Gastrocnemius medialis (tissue), 4 donors: Measurements from ENCODE around the gene SEC11A. TPM values are rescaled to one million over a fixed set of nuclear protein-coding genes. Genes with fewer than 3 reads are reported as not detected.
A peak's percentile ranks its signal among the peaks of the same experiment; 100 is the strongest.
"Not testable (repeated sequence)": the region's sequence is repeated elsewhere in the genome, so short reads cannot be mapped to it uniquely, and the experiment has no call there.

Source experiments
- ATAC-seq, 2 donors: fragments of 150-250 bp; one replicate each; pipeline ENCODE4 v1.9.1; 2016
- DNase-seq, 2 donors: peaks; one replicate each; pipeline ENCODE4 v3.0.0-alpha.2; 2019
- H3K27ac ChIP-seq, 4 donors: fragments of 200-600 bp; sonication (generic); 1 replicate in 1 of 4; 2 replicates in 3 of 4; pipeline ENCODE4 v1.5.1; 2016 to 2018; ENCODE audit warnings: mild to moderate bottlenecking in 2 of 4, moderate library complexity in 1 of 4
- H3K27me3 ChIP-seq, 3 donors: fragments of 200-600 bp; sonication (generic) in 2 of 3; 1 replicate in 1 of 3; 2 replicates in 2 of 3; pipeline versions ENCODE4 v1.5.1 to v1.6.0; 2016 to 2019; ENCODE audit warnings: mild to moderate bottlenecking in 1 of 3, moderate library complexity in 1 of 3
- H3K36me3 ChIP-seq, 2 donors: fragments of 200-600 bp; sonication (generic) in 1 of 2; one replicate each; pipeline ENCODE4 v1.5.1; 2017 to 2018
- H3K4me1 ChIP-seq, 2 donors: fragments of 200-600 bp; sonication (generic) in 1 of 2; one replicate each; pipeline ENCODE4 v1.5.1; 2016 to 2017; ENCODE audit warnings: mild to moderate bottlenecking in 2 of 2
- H3K4me3 ChIP-seq, 4 donors: fragments of 200-600 bp; sonication (generic) in 3 of 4; 1 replicate in 1 of 4; 2 replicates in 3 of 4; pipeline ENCODE4 v1.5.1; 2016 to 2019; ENCODE audit warnings: mild to moderate bottlenecking in 2 of 4
- H3K9me3 ChIP-seq, 3 donors: fragments of 200-600 bp; sonication (generic) in 2 of 3; 1 replicate in 1 of 3; 2 replicates in 2 of 3; pipeline ENCODE4 v1.5.1; 2016 to 2019
- POLR2A ChIP-seq, 2 donors: fragments of 450-650 bp; IDR thresholded peaks; one replicate each; pipeline ENCODE4 v1.6.1; 2017; ENCODE audit warnings: antibody characterized with exemption in 2 of 2, mild to moderate bottlenecking in 2 of 2, moderate library complexity in 2 of 2
- in situ Hi-C, 4 donors: fragments of 200-750 bp; cut with MboI; loops; one replicate each; pipeline versions ENCODE4 v1.15.0 to v1.8.0; 2017; ENCODE audit warnings: low sequenced_read_pairs in 4 of 4
- intact Hi-C: fragments of 100-400 bp; cut with DNase I; formaldehyde crosslinking; loops from one replicate; pipeline ENCODE4 v1.15.1; 2023; ENCODE audit warnings: low total_unique reads
- total RNA-seq, 4 donors: library from RNA; depleted of rRNA; stranded (reverse); fragments of >200 nt; gene quantifications; one replicate each; pipeline versions ENCODE4 v1.1.0 to v1.2.3, GENCODE V29; 2016
- TF ChIP-seq, protein P1 (sequence below), 5 experiments: fragments of 450-650 bp in 3 of 5; fragments of 200-600 bp in 2 of 5; sonication (generic) in 2 of 5; IDR thresholded peaks in 4 of 5; conservative IDR thresholded peaks in 1 of 5; 1 replicate in 4 of 5; 2 replicates in 1 of 5; pipeline ENCODE4 v1.5.1; 2016 to 2019; ENCODE audit warnings: antibody characterized with exemption in 5 of 5, mild to moderate bottlenecking in 3 of 5, moderate library complexity in 3 of 5

The SEC11A gene
- total RNA-seq, 4 donors from 2014 or later = 90.2 to 127 (median 118) TPM

DNA sequence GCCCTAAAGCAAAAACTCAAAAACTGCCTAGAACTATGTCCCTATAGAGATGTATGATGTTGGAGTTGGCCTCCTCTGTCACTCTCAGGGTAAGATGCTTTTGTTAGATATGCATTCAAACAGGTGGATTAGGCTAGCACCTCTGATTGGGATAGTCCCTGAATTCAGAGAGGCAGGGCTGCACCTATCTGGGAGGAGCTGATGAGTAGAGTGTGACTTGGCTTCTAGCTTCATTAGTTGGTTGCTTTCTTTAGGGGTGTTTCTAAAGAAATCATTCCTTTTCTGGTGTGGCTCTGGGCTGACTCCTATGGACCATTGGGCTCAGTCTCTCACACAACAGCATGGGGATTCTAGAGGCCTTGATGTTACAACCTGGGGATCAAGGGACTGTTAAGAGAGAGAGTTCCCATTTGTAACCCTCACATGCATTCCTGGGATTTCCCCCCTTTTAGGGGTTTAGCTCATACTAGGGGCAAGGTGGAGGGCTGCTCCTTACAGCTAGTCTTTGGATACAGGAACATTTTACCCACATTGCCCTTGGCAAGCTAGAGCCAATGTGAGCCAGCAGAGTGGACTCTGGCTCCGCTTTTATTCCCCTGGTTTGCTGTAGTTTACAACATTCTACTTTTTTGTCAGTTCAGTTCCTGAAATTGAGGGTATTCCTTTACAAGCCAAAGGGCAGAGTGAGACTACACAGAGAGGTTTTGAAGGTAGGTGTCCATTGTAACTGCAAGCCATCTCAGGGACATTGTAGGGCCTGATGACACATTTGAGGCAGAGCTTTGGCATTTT, 40.0 kb upstream of the SEC11A start:
- Histone ChIP-seq H3K9me3 (no peaks in the 10 kb centered on the region), H3K4me1 (peaks cover 74 to 89% of the 10 kb centered on the region in 2 donors), H3K27me3 (no peaks in the 10 kb centered on the region), H3K36me3 (no peaks in the 10 kb centered on the region), H3K27ac (peak overlapping the region in 3 of 4 donors; percentile 30 to 43 (median 35)), H3K4me3 (no peak overlapping the region)
- TF ChIP-seq, protein P1, sequence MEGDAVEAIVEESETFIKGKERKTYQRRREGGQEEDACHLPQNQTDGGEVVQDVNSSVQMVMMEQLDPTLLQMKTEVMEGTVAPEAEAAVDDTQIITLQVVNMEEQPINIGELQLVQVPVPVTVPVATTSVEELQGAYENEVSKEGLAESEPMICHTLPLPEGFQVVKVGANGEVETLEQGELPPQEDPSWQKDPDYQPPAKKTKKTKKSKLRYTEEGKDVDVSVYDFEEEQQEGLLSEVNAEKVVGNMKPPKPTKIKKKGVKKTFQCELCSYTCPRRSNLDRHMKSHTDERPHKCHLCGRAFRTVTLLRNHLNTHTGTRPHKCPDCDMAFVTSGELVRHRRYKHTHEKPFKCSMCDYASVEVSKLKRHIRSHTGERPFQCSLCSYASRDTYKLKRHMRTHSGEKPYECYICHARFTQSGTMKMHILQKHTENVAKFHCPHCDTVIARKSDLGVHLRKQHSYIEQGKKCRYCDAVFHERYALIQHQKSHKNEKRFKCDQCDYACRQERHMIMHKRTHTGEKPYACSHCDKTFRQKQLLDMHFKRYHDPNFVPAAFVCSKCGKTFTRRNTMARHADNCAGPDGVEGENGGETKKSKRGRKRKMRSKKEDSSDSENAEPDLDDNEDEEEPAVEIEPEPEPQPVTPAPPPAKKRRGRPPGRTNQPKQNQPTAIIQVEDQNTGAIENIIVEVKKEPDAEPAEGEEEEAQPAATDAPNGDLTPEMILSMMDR (IDR thresholded peaks at IDR 0.05 in 4 of 5, conservative IDR thresholded peaks at IDR 0.05 in 1 of 5) = no peak
- no peak for TF ChIP-seq POLR2A (IDR thresholded peaks at IDR 0.05)
- DNase-seq (no peak), ATAC-seq (no peak)
- in situ Hi-C loops (loop anchor here in 1 of 4 donors (10.0 kb wide), 1 partner anchor 59 kb away; the partner anchor contains the start of gene ALPK3), intact Hi-C loops (no loop called here)

DNA sequence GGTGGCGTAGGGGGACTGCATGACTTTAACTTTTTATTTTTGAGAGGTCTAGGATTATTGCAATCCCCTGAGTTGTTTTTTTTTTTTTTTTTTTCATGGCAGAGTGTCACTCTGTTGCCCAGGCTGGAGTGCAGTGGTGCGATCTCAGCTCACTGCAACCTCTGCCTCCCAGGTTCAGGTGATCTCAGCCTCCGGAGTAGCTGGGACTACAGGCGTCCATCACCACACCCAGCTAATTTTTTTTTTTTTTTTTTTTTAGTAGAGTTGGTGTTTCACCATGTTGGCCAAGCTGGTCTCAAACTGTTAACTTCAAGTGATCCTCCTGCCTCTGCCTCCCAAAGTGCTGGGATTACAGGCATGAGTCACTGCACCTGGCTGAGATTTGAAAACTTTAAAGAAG, 39.0 kb upstream of the SEC11A start:
- ATAC-seq, H3K9me3 ChIP-seq, DNase-seq, intact Hi-C loops, H3K27me3 ChIP-seq, H3K4me3 ChIP-seq, H3K36me3 ChIP-seq: not testable (repeated sequence)
- Histone ChIP-seq H3K4me1 (peaks cover 74 to 89% of the 10 kb centered on the region in 2 donors), H3K27ac (peak overlapping the region in 3 of 4 donors; percentile 95 to 100 (median 100))
- in situ Hi-C loops = loop anchor here in 1 of 4 donors (10.0 kb wide), 1 partner anchor 60 kb away; the partner anchor contains the start of gene ALPK3

DNA sequence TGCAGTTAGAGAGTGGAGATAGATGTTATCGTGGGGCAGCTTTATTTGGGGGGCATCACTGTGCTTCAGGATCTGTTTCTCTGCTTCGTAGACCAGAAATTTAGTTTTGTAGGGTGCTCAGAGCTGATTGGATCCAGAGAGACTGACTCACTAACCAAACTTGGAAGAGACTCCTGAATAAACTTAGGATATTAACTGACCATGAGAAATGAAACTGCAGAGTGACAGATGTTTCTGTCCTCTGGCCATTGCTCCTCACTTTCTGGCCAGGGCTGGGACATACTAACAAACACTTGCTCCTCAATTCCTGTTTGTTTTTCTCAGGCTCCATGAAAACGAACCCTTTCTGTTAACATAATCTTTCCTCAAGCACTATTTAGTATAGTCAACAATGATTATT, 36.8 kb upstream of the SEC11A start:
- ATAC-seq (peak; percentile 61 to 63), DNase-seq (peak; percentile 23 to 63)
- intact Hi-C loops (no loop called here), in situ Hi-C loops (loop anchor here in 1 of 4 donors (10.0 kb wide), 1 partner anchor 62 kb away; the partner anchor contains the start of gene ALPK3)
- TF ChIP-seq POLR2A (IDR thresholded peaks at IDR 0.05) = peak; percentile 18 to 45
- TF ChIP-seq, protein P1 (IDR thresholded peaks at IDR 0.05 in 4 of 5, conservative IDR thresholded peaks at IDR 0.05 in 1 of 5) = no peak
- H3K36me3 ChIP-seq = no peaks in the 10 kb centered on the region
- H3K4me3 ChIP-seq = peak overlapping the region in 3 of 4 donors; percentile 7 to 36 (median 28)
- peak overlapping the region; percentile 95 to 100 (median 99) for H3K27ac ChIP-seq
- no peaks in the 10 kb centered on the region for H3K27me3 ChIP-seq
- no peaks in the 10 kb centered on the region for H3K9me3 ChIP-seq
- peaks cover 64 to 73% of the 10 kb centered on the region in 2 donors for H3K4me1 ChIP-seq

DNA sequence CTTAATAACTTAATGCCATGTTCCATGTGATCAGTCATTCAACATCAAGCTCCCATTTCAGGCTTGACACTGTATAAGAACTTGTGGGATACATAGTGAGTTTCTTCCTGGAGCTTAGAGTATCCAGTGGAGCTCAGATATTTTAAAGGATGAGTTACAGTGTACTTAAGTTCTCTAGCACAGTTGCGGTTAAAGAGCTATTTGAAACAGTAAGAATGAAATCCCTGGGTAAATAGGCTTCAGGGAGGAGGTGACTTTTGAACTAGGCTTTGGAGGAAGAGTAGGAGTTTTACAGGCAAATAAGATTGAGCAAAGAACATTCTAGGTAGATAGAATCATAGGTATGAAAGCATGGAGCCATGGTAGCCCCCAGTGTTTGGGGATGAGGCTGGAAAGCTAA, 36.3 kb upstream of the SEC11A start:
- Histone ChIP-seq H3K4me1 (peaks cover 66 to 77% of the 10 kb centered on the region in 2 donors), H3K9me3 (no peaks in the 10 kb centered on the region), H3K27me3 (no peaks in the 10 kb centered on the region), H3K4me3 (peak overlapping the region in 3 of 4 donors; percentile 7 to 36 (median 28)), H3K36me3 (no peaks in the 10 kb centered on the region), H3K27ac (peak overlapping the region; percentile 95 to 100 (median 99))
- in situ Hi-C loops (loop anchor here in 1 of 4 donors (10.0 kb wide), 1 partner anchor 63 kb away; the partner anchor contains the start of gene ALPK3), intact Hi-C loops (no loop called here)
- DNase-seq (no peak), ATAC-seq (no peak)
- no peak for TF ChIP-seq POLR2A (IDR thresholded peaks at IDR 0.05)
- TF ChIP-seq, protein P1 (IDR thresholded peaks at IDR 0.05 in 4 of 5, conservative IDR thresholded peaks at IDR 0.05 in 1 of 5) = no peak

DNA sequence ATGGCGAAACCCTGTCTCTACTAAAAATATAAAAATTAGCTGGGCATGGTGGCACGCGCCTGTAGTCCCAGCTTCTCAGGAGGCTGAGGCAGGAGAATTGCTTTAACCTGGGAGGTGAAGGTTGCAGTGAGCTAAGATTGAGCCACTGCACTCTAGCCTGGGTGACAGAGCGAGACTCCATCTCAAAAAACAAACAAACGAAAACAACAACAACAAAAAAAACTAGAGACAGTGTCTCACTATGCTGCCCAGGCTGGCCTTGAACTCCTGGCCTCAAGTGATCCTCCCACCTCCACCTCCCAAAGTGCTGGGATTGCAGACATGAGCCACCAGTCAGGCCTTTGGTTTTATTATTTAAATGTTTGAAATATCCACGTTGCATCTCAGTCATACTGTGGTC, 35.8 kb upstream of the SEC11A start:
- Histone ChIP-seq H3K27ac (peak overlapping the region; percentile 95 to 100 (median 99)), H3K4me1 (peaks cover 71 to 79% of the 10 kb centered on the region in 2 donors)
- intact Hi-C loops = not testable (repeated sequence)

More for the DNA sequence above, 35.8 kb upstream of the SEC11A start:
- in situ Hi-C loops = loop anchor here in 1 of 4 donors (10.0 kb wide), 1 partner anchor 63 kb away; the partner anchor contains the start of gene ALPK3
- DNase-seq, H3K4me3 ChIP-seq, H3K36me3 ChIP-seq, H3K9me3 ChIP-seq, H3K27me3 ChIP-seq, ATAC-seq: not testable (repeated sequence)
